ENCODE data around the gene OR4D10. TPM values are rescaled to one million over a fixed set of nuclear protein-coding genes. Genes with fewer than 3 reads are reported as not detected.

OR4D10 gene
- total RNA-seq, 1 experiment from 2014 or later = not detected

- Histone ChIP-seq H3K36me3 (ENCODE audit: low read depth) (no peaks in the 10 kb centered on the region), H3F3A (ENCODE audit: insufficient read depth, low read depth) (no peaks in the 10 kb centered on the region), H3K9me3 (ENCODE audit: insufficient read depth, low read depth) (no peaks in the 10 kb centered on the region), H2AFZ (no peak within 1 kb of the TSS), H3K79me2 (ENCODE audit: low read depth) (no peaks in the 10 kb centered on the region), H3K9me2 (ENCODE audit: insufficient read depth) (no peaks in the 10 kb centered on the region), H3K4me3 (no peak within 1 kb of the TSS), H3K4me1 (replicated peaks; ENCODE audit: insufficient read depth) (no peaks in the 10 kb centered on the region), H3K27me3 (ENCODE audit: insufficient read depth, low read depth) (peaks cover 56% of the 10 kb centered on the region), H3K27ac (no peak within 1 kb of the TSS), H4K20me1 (ENCODE audit: insufficient read depth) (no peaks in the 10 kb centered on the region), H3K4me2 (no peak within 1 kb of the TSS)
- ChIA-PET CTCF (no interaction called here), POLR2A (ENCODE audit: unreplicated experiment) (no interaction called here)
- no peak for DNase-seq
- no TSS peak for BruUV-seq (replicated peaks)
- no peak for TF ChIP-seq CTCF (conservative IDR thresholded peaks at IDR 0.05)
- TF ChIP-seq EZH2 (IDR thresholded peaks at IDR 0.05; ENCODE audit: low read depth) = no peak
- intact Hi-C loops (cut with micrococcal nuclease; ENCODE audit: unreplicated experiment) = no loop called here
Measured at GRCh38 chr11:59456661-59457060, 16.5 kb upstream of the OR4D10 start, which contains the start of gene OR4D6. OR4D6 (plus strand) TSS chr11:59456961; CDS start chr11:59456961, 0 bp downstream.

GRCh38 chr11:59459916-59460315 is 13.2 kb upstream of the OR4D10 start:
- Histone ChIP-seq H3K4me3 (no peak overlapping the region), H3K27me3 (ENCODE audit: insufficient read depth, low read depth) (peaks cover 51% of the 10 kb centered on the region), H3F3A (ENCODE audit: insufficient read depth, low read depth) (no peaks in the 10 kb centered on the region), H3K79me2 (ENCODE audit: low read depth) (no peaks in the 10 kb centered on the region), H4K20me1 (ENCODE audit: insufficient read depth) (no peaks in the 10 kb centered on the region), H3K9me2 (ENCODE audit: insufficient read depth) (no peaks in the 10 kb centered on the region), H3K36me3 (ENCODE audit: low read depth) (no peaks in the 10 kb centered on the region), H3K9me3 (ENCODE audit: insufficient read depth, low read depth) (no peaks in the 10 kb centered on the region), H3K4me1 (replicated peaks; ENCODE audit: insufficient read depth) (no peaks in the 10 kb centered on the region), H2AFZ (no peak overlapping the region), H3K27ac (no peak overlapping the region), H3K4me2 (no peak overlapping the region)
- intact Hi-C loops (cut with micrococcal nuclease; ENCODE audit: unreplicated experiment) = no loop called here
- TF ChIP-seq EZH2 (IDR thresholded peaks at IDR 0.05; ENCODE audit: low read depth) (no peak), CTCF (conservative IDR thresholded peaks at IDR 0.05) (no peak)
- no TSS peak for BruUV-seq (replicated peaks)
- CTCF ChIA-PET = no interaction called here
- no peak for DNase-seq
- POLR2A ChIA-PET (ENCODE audit: unreplicated experiment) = no interaction called here

- Histone ChIP-seq H3K4me3 (no peak overlapping the region), H3K27ac (no peak overlapping the region), H3K27me3 (ENCODE audit: insufficient read depth, low read depth) (peaks cover 18% of the 10 kb centered on the region), H3K4me2 (no peak overlapping the region), H3K9me3 (ENCODE audit: insufficient read depth, low read depth) (no peaks in the 10 kb centered on the region), H3K9me2 (ENCODE audit: insufficient read depth) (no peaks in the 10 kb centered on the region), H3K79me2 (ENCODE audit: low read depth) (no peaks in the 10 kb centered on the region), H3K36me3 (ENCODE audit: low read depth) (no peaks in the 10 kb centered on the region), H4K20me1 (ENCODE audit: insufficient read depth) (no peaks in the 10 kb centered on the region), H3F3A (ENCODE audit: insufficient read depth, low read depth) (no peaks in the 10 kb centered on the region), H2AFZ (no peak overlapping the region), H3K4me1 (replicated peaks; ENCODE audit: insufficient read depth) (no peaks in the 10 kb centered on the region)
- intact Hi-C loops (cut with micrococcal nuclease; ENCODE audit: unreplicated experiment) = no loop called here
- POLR2A ChIA-PET (ENCODE audit: unreplicated experiment) = no interaction called here
- no peak for DNase-seq
- no peak for TF ChIP-seq CTCF (conservative IDR thresholded peaks at IDR 0.05)
- TF ChIP-seq EZH2 (IDR thresholded peaks at IDR 0.05; ENCODE audit: low read depth) = no peak
- CTCF ChIA-PET = no interaction called here
- BruUV-seq (replicated peaks) = no TSS peak
Measured at GRCh38 chr11:59463190-59463641, 9.9 kb upstream of the OR4D10 start.

Data from PC-9 (cell line).